ENCODE results near the gene SMYD3. TPM values are rescaled to one million over a fixed set of nuclear protein-coding genes. Genes with fewer than 3 reads are reported as not detected.
"Not testable (repeated sequence)": the region's sequence is repeated elsewhere in the genome, so short reads cannot be mapped to it uniquely, and the experiment has no call there.

SMYD3 gene
- total RNA-seq, 1 donor from 2014 or later: 27.9 TPM

DNA sequence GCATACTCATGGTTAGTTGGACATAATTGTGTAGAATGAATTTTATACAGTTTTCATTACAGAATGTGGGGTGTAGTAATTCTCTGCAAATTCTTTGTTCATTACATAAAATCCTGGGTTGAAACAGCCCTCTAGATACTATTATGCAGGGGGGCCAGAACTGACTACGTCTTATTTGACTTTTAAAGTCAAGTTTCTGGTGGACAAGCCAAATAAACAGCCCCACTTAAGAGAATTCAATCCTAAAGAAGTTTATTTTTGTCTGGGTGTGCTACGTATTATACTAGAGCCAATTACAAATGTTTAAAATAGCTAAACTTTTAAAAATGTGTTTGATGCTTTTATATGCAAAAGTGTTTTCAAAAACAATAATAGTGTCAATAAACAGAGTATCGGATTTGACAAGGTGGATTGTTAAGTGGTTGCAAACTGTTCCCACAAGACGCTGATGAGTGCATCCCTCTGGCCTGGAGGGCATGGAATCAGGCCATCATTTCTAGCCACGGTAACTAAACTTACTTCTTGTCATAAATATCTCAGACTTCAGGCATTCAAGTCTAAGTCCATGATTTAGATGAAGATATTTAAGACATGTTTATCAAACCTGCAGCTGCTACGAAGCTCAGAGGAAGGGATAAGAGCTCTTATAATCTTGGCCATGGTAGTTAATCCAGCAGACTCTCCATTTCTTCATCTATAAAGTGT lies 706.0 kb downstream of the SMYD3 start:
- DNase-seq (ENCODE audit: extremely low read depth, low read depth, low spot score): no peak

DNA sequence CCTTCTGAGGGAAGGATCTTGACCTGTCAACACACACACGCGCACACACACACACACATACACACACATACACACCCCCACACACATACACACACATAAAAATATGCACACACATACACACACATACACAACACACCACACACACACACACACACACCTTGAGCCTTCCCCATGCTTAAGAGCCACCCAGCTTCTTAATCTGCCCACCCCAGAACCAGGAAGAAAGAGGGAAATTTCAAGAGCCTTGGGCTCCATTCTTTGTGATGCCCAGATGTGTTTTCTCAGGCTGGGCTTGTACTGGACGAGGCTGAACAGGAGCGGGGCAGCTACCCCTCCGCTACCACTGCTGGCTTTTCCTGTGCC lies 708.7 kb downstream of the SMYD3 start:
- no peak for DNase-seq (ENCODE audit: extremely low read depth, low read depth, low spot score)

DNA sequence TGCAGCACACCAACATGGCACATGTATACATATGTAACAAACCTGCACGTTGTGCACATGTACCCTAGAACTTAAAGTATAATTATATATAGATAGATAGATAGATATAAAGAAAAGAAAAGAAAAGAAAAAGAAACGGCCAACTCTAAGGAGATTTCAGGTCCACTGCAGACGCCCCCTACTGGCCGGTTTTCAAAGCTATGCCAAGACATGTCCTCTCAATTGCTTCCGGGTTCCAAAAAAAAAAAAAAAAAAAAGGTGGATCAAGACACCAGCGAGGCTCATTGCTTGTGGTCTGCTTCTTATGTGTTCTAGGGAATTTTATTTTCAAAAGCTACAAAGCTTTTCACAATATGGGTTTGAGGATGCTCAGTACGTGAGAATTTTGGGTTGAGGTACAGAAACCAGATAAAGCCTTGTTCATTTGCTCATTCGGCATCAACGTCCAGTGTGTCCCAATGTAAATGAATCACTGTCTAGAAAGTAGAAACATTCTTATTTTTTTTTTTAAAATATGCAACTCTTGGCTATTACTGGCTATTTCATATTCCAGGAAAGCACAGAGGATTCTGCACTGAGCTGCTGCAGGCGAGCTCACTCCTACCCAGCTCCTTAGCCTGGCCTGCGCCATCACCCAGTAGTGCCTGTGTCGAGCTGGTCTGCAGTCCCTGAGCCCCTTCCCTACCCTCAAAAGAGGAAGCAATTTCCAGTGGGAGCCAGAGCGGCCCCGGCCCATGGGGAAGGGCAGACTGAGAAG lies 709.3 kb downstream of the SMYD3 start:
- DNase-seq (ENCODE audit: extremely low read depth, low read depth, low spot score): no peak

DNA sequence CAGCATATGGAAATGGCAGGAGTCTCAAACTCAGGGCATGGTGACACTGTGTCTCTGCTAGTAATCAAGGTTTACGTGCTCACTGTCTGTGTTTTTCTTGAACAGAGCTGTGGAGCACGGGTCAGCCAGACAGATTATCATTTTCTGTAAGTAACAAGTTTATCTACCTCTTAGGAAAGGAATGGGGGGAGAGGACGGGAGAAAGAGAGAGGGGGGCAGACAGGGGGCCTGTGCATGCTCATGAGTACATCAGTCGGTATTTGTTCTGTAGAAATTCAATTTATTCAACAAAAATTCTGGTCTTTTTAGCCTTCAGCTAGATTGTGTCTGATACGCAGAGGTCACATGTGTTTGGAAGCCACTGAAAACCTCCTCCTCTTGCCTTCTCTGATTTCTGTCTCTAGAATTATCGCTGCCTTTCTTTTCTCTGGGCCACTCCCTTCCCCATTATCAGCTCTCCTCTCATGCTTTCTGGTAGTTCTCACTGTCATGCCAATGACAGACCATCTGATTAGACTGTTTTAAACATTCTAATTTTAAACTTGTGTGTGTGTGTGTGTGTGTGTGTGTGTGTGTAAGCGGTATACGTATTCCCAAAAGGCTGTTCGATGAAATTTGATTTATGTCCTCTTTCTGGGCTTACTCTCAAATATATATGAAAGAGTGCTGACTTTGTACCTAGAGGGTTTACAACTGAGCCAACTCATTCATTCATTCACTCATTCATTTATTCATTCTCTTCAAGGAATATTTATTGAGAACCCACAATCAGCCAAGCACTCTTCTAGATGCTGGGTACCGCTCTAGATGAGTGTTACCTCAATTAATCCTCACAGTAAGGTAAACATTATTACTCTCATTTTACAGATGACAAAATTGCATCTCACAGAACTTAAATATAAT lies 715.4 kb downstream of the SMYD3 start:
- DNase-seq (ENCODE audit: extremely low read depth, low read depth, low spot score): no peak

DNA sequence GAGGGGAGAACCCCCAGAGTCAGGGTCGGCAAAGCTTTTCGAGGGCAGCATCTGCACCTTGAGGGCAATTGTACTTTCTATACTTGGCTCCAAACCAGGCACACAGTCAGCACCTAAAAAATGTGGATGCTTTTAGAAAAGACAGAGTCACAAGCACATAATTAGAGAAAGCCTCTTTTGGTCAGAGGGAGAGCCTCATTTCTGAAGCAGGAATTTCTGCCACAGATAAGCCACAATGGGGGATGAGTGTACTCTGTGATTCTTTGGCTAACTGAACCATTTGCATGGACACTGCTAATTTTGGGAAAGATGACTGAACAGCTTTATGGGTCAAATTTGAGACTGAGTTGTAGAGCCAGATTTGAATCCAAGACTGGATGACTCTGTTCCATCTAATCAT lies 716.6 kb downstream of the SMYD3 start:
- no peak for DNase-seq (ENCODE audit: extremely low read depth, low read depth, low spot score)

DNA sequence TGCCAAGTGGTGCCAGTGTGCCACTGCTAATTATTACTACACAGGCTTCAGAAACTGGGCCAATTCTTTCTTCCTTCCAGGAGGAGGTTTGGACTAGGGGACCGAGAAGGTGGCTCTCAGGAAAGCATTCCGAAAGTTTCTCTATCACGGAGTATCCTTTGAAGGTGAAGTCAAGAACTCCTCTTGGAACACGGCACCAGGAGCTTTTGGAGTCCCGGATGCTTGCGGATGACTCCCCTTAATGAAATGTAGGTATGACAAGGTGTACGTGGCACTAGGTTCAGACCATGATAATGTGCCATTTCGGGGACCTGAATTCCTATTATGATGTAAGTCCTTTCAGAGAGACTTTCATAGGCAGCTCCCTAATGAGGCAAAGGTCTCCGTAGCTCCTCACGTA lies 718.2 kb downstream of the SMYD3 start:
- no peak for DNase-seq (ENCODE audit: extremely low read depth, low read depth, low spot score)

DNA sequence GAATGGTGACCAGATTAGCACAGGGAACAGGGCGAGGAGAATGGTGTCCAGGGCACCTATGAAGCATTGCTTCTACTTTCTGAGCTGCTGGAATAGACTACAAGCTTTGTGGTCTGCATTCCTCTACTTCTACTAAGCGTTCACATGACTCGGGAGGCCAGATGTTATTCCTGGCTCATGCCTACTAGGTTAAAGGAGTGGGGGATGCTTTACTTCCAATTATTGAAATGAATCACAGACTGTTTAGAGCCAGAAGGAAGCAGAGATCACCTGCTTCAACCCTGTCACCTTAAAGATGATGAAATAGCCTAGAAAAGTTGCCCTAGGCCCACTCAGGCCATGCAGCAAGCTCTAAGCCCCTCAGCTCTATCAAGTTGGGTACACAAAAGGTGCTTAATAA lies 718.8 kb downstream of the SMYD3 start:
- no peak for DNase-seq (ENCODE audit: extremely low read depth, low read depth, low spot score)

DNA sequence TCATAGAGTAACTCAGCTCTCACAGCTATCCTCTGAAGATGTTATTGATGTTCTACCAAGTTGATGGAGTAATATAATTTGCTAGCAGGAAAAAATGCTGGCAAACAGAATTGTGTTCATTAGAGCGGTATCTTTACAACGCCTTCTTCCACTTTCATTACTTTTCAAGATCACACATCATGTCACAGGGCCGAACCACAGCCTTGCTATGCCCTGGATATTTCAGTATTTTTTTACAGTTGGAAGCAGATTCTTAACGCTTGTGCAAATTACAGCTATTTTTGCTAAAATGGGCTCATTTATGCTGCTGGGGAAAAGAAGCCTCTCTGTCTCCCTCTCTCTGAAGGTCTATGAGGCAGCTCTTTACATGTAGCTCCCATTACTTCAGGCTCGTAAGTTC lies 720.1 kb downstream of the SMYD3 start:
- DNase-seq (ENCODE audit: extremely low read depth, low read depth, low spot score): no peak

DNA sequence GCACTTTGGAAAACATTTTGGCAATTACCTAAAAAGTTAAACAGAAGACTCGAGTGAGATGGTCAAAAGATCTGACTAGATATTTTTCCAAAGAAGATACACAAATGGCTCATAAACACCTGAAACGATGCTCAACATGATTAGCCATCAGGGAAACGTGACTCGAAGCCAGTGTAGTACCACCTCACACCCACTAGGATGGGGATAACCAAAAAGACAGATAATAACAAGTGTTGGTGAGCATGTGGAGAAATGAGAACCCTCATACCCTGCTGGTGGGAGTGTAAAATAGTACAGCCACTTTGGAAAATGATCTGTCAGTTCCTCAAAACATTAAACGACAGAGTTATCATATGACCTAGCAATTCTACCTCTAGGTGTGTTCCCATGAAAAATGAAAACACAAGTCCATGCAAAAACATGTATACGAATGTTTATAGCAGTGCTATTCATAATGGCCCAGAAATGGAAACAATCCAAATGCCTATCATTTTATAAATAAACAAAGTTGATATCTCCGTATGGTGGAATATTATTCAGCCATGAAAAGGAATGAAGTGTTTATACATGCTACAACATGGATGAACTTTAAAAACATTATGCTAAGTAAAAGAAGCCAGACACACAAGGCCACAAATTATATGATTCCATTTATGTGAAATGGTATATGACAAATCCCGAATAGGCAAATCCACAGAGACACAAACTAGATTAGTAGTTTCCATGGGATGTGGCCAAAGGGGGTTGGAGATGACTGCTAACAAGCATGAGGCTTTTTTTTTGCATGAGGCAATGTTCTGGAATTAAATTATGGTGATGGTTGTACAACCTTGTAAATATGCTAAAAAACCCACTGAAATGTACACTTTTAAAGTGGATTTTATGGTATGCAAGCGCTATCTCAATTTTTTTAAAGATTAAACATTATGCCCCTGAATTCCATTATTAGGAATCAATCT lies 727.0 kb downstream of the SMYD3 start:
- DNase-seq (ENCODE audit: extremely low read depth, low read depth, low spot score): no peak

DNA sequence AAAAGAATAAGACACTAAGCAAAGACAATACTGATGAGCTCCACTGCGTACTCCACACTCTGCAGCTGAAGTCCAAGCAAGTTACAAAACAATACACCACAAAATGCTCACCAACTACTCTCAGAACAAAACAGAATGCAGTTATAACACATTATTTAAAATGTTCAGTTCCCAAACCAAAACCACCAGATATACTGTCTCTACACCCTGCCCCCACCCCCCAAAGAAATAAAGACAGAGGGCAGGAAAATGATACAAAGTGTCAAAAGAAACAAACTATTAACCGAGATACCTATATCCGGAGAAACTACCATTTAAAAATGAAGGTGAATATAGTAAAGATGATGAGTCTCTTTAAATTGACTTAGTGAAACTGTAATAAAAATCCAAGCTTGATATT lies 729.3 kb downstream of the SMYD3 start:
- DNase-seq (ENCODE audit: extremely low read depth, low read depth, low spot score): no peak

DNA sequence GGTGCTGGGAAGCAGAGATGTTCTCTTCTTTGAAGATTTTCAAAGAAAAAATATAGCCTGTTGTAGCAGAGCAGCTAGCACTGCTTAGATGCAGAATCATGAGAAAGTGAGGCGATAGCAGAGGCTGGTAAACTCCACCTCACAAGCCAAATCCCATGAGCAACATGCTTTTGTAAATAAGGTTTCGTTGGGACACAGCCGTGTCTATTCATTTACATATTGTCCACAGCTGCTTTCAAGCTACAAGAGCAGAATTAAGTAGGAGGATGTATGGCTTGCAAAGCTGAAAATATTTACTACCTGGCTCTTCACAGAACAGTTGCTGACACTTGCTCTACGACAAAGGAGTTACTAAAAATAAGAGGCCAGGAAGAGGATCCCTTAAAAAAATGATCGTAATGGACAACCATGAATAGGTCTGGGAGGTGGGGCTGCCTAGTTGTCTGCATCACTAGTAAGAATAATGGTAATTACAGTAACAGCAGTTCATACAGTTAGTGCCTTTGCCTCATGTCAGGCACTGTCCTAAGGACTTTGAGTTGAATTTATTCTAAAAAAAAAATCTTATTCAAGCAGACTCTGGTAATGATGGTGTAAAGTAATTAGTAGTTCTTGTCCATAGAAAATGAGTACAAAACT lies 730.3 kb downstream of the SMYD3 start:
- no peak for DNase-seq (ENCODE audit: extremely low read depth, low read depth, low spot score)

DNA sequence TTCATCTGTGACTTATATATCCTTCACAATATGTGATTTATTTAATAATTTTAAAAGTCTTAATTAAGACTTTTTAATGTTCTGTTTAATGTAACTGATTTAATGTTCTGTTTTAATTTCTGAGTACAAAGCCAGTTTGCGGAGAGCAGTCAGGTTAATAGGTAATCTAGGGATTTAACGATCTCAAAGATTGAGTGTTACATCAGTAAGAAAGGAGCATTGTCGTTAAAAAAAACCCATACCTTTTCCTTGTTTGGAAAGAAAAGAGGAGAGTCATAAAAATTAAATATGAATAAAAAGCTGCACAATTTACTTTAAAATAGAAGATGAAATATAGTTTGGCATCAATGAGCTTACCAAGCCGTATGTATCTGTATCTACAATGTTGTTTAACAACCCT lies 730.9 kb downstream of the SMYD3 start:
- no peak for DNase-seq (ENCODE audit: extremely low read depth, low read depth, low spot score)

DNA sequence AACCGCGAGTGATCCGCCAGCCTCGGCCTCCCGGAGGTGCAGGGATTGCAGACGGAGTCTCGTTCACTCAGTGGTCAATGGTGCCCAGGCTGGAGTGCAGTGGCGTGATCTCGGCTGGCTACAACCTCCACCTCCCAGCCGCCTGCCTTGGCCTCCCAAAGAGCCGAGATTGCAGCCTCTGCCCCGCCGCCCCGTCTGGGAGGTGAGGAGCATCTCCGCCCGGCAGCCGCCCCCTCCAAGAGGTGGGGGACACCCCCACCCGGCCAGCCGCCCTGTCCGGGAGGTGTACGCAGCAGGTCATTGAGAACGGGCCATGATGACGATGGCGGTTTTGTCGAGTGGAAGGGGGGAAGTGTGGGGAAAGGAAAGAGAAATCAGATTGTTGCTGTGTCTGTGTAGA lies 732.1 kb downstream of the SMYD3 start:
- not testable (repeated sequence) for DNase-seq (ENCODE audit: extremely low read depth, low read depth, low spot score)

DNA sequence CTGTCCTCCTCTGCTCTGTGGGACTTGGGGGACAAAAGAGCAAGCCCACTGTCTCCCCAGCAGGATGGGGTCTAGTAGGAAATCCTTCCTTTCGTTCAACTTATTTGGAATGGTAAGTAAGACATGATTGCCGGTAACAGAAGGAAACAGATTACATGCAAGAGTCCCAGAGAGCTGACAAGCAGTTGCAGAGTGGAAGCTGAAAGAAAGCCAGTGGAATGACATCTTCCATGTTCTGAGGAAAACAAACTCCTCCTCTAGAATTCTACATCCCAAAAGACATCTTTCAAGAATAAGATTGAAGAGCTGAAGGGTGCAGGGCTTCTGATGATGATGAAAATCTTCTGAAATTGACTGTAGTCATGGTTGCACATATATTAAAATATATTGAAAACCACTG lies 732.9 kb downstream of the SMYD3 start:
- DNase-seq (ENCODE audit: extremely low read depth, low read depth, low spot score): no peak

DNA sequence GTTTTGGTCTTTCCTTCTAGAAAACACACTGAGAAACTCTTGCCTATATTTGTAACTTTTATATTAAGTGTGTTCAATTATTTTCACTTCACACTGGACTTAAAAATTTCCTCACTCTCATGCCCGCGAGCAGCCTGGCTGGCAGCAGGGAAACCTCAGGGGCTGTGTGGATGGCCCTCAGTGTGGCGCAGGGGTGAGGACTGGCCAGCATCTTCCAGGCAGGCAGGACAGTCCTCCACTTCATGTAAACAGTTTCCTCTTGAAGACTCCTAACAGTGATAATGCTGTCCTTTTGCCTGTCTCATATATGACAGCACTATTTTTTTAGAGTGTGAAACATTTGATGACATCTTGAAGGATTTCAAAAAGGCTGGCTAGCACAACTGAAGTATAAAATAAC lies 733.7 kb downstream of the SMYD3 start:
- DNase-seq (ENCODE audit: extremely low read depth, low read depth, low spot score): no peak

DNA sequence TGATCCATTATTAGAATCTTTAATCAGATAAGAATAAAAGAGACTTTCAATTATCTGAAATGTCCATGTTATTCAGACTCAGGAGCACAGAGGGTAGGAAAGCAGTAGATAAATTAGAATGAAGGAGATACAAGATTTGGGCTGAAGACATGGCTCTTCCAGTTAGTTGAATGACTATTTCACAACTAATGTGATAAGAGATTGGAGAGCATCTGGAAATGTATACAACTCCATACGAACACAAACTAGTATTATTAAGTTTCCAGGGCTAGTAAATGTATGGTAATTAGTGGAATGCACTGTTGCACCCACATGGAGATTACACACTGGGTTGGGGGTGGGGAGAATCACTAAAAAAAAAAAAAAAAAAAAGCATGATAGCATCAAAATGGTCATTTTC lies 734.3 kb downstream of the SMYD3 start:
- no peak for DNase-seq (ENCODE audit: extremely low read depth, low read depth, low spot score)

DNA sequence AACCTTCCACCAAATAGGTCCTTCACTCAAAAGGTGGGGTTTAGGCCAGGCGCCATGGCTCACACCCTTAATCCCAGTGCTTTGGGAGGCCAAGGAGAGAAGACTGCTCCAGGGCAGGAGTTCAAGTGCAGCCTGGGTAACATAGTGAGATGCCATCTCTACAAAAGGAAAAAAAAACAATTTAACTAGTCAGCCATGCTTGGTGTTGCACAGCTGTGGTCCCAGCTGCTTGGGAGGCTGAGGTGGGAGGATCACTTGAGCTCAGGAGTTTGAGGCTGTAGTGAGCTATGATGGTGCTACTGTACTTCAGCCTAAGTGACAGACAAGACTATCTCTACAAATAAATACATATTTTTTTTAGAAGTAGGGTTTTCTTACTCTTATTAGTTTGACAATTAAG lies 734.8 kb downstream of the SMYD3 start:
- no peak for DNase-seq (ENCODE audit: extremely low read depth, low read depth, low spot score)

DNA sequence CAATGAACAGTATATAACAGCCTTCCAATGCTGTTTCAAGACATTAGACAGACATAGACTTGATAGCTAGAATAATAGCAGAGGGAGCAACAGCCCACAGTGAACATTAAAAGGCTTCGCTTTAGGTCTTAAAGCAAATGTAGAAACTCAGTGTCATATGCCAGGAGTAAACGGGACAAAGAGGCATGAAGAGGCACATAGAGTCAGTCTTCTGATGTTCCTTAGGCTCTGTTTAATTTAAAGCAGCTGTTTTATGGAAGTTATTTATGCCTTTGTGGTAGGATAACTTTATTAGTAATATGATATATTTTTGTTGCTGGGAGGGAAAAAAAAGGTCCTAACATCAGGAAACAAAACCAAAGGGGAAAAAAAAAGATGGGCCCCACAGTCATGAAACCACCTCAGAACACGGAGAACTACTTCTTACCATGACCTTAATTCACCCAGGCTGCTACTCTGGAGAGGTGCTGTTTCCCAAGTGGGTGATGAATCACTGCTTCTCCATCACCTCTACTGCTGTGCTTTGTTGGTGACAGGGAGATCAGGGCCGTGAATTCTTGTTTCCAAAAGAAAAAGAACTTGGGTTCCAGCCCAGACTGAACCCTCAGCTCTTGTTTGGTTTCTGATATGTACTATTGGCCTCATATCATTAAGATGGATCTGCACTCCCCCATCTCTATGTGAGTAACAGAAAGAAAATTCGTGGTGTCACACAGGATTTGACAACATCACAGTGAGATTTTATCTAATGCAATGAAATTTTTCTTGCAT lies 735.4 kb downstream of the SMYD3 start:
- no peak for DNase-seq (ENCODE audit: extremely low read depth, low read depth, low spot score)

DNA sequence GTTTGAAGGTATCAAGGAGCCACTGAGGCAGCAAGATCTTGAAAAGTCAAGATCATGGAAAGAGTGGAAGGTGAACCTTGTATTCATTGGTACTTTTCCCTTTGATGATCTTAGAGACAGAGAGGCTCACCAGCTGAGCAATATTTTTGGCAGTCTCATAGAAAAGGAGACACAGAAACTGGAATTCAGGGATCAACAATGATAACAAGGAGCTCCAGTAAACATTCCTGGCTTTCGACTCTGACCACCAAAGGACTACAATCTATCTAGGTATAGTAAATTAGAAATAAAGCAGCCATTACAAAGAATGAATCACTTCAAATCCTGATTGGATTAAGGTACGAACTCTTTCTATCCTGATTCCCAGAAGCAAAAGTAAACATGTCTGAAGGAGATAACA lies 736.9 kb downstream of the SMYD3 start:
- no peak for DNase-seq (ENCODE audit: extremely low read depth, low read depth, low spot score)
